Fibroblast of lung (primary cell): Measurements from ENCODE around the gene TRAM2.

ENCODE experiments used
- CTCF ChIP-seq, 2 donors: IDR thresholded peaks in 1 of 2; conservative IDR thresholded peaks in 1 of 2; 1 replicate in 1 of 2; 2 replicates in 1 of 2; pipeline ENCODE4 v1.5.1; 2011 to 2012; ENCODE audit warnings: low read length in 2 of 2, control low read depth in 1 of 2, inconsistent platforms in 1 of 2, low read depth in 1 of 2, mild to moderate bottlenecking in 1 of 2
- EZH2 ChIP-seq: IDR thresholded peaks from 2 replicates; pipeline ENCODE4 v1.5.1; 2012; ENCODE audit warnings: low read length, control low read depth, mild to moderate bottlenecking; ENCODE audit errors: missing control alignments

- TF ChIP-seq EZH2: no peak
- no peak for TF ChIP-seq CTCF (conservative IDR thresholded peaks at IDR 0.05 in 1 of 2, IDR thresholded peaks at IDR 0.05 in 1 of 2; ENCODE audit: low read depth in 1 of 2, low read length in 2 of 2)
Measured at GRCh38 chr6:52534363-52534762, 42.5 kb downstream of the TRAM2 start.
